CD4-positive, alpha-beta T cell treated with Interferon gamma for 1 hour (primary cell): Measurements from ENCODE around the gene GALNTL6.

Experiments used
- DNase-seq: peaks from one replicate; pipeline ENCODE4 v3.0.0-alpha.2; 2020

Gene GALNTL6

GRCh38 chr4:171812665-171813525 lies at the start of gene GALNTL6:
GALNTL6 (plus strand) TSS chr4:171813404.
- DNase-seq = no peak

GRCh38 chr4:171765514-171765913 lies 47.7 kb upstream of the GALNTL6 start:
- no peak for DNase-seq

- no peak for DNase-seq
These were observed 38.5 kb upstream of the GALNTL6 start for GRCh38 chr4:171774642-171775190.

- DNase-seq = no peak
These were observed 33.9 kb upstream of the GALNTL6 start for GRCh38 chr4:171779301-171779700.

- DNase-seq = no peak
These were observed 27.8 kb upstream of the GALNTL6 start for GRCh38 chr4:171785388-171785787.

- DNase-seq = no peak
These were observed 19.5 kb upstream of the GALNTL6 start for GRCh38 chr4:171793723-171794122.

- no peak for DNase-seq
These were observed 18.7 kb upstream of the GALNTL6 start for GRCh38 chr4:171794528-171794927.

GRCh38 chr4:171809854-171810253 lies 3.4 kb upstream of the GALNTL6 start:
- no peak for DNase-seq

GRCh38 chr4:171812333-171812664 lies 905 bp upstream of the GALNTL6 start:
- no peak for DNase-seq

- no peak for DNase-seq
These were observed 484 bp downstream of the GALNTL6 start for GRCh38 chr4:171813526-171814250.

- DNase-seq = no peak
These were observed 1.3 kb downstream of the GALNTL6 start for GRCh38 chr4:171814545-171814944.

- DNase-seq = no peak
These were observed 3.8 kb downstream of the GALNTL6 start for GRCh38 chr4:171817026-171817425.

- no peak for DNase-seq
These were observed 21.4 kb downstream of the GALNTL6 start for GRCh38 chr4:171834640-171835039.

- DNase-seq = no peak
These were observed 30.3 kb downstream of the GALNTL6 start for GRCh38 chr4:171843456-171843855.

- DNase-seq = no peak
These were observed 33.0 kb downstream of the GALNTL6 start for GRCh38 chr4:171846232-171846631.

- no peak for DNase-seq
These were observed 33.7 kb downstream of the GALNTL6 start for GRCh38 chr4:171846893-171847292.

GRCh38 chr4:171847751-171848150 lies 34.5 kb downstream of the GALNTL6 start:
- no peak for DNase-seq

- DNase-seq = no peak
These were observed 36.5 kb downstream of the GALNTL6 start for GRCh38 chr4:171849686-171850222.

- DNase-seq = no peak
These were observed 38.1 kb downstream of the GALNTL6 start for GRCh38 chr4:171851295-171851694.

GRCh38 chr4:171857302-171858012 lies 44.3 kb downstream of the GALNTL6 start:
- DNase-seq = no peak

- DNase-seq = no peak
These were observed 62.1 kb downstream of the GALNTL6 start for GRCh38 chr4:171875291-171875690.

GRCh38 chr4:171876636-171877035 lies 63.4 kb downstream of the GALNTL6 start:
- no peak for DNase-seq

- DNase-seq = no peak
These were observed 66.9 kb downstream of the GALNTL6 start for GRCh38 chr4:171880136-171880535.
